Activated naive CD8-positive, alpha-beta T cell treated with anti-CD3 and anti-CD28 coated beads, Interleukin-2, amount 50 U/mL, for 24 hours (primary cell): ENCODE measurements around the gene PANK3.

Experiments
- ATAC-seq: fragments of 150-1000 bp; cut with Tn5 transposase; one replicate; pipeline ENCODE4 v1.10.0; 2021
- DNase-seq: peaks from one replicate; pipeline ENCODE4 v3.0.0; 2021
- H3K27ac Mint-ChIP-seq: one replicate; pipeline ENCODE4 v1.8.0; 2021; ENCODE audit warnings: mild to moderate bottlenecking, mixed read lengths
- H3K27me3 Mint-ChIP-seq: one replicate; pipeline ENCODE4 v1.8.0; 2021; ENCODE audit warnings: mixed read lengths
- H3K36me3 Mint-ChIP-seq: one replicate; pipeline ENCODE4 v1.8.0; 2021; ENCODE audit warnings: low read depth, mixed read lengths
- H3K4me1 Mint-ChIP-seq: one replicate; pipeline ENCODE4 v1.8.0; 2021; ENCODE audit warnings: mixed read lengths
- H3K4me3 Mint-ChIP-seq: one replicate; pipeline ENCODE4 v1.8.0; 2021; ENCODE audit warnings: mild to moderate bottlenecking, moderate library complexity, mixed read lengths
- H3K9me3 Mint-ChIP-seq: one replicate; pipeline ENCODE4 v1.8.0; 2021; ENCODE audit warnings: mixed read lengths

PANK3 gene

GRCh38 chr5:168502563-168503237 lies 76.5 kb downstream of the PANK3 start:
- Mint-ChIP-seq H3K4me1 (no peaks in the 10 kb centered on the region), H3K27me3 (no peaks in the 10 kb centered on the region)

More at GRCh38 chr5:168502563-168503237, 76.5 kb downstream of the PANK3 start:
- peaks cover 49% of the 10 kb centered on the region for H3K36me3 Mint-ChIP-seq
- DNase-seq: no peak
- no peaks in the 10 kb centered on the region for H3K9me3 Mint-ChIP-seq
- no peak overlapping the region for H3K27ac Mint-ChIP-seq
- H3K4me3 Mint-ChIP-seq: no peak overlapping the region
- no peak for ATAC-seq
